Measurements from ENCODE around the gene BRCA2.

Gene BRCA2

GRCh38 chr13:32281096-32281495 is 34.2 kb upstream of the BRCA2 start:
- Histone ChIP-seq H3K4me2 (ENCODE audit: insufficient read depth, low read length, poor library complexity, severe bottlenecking) (no peak overlapping the region), H2BK12ac (ENCODE audit: low read length) (no peak overlapping the region), H3K4ac (ENCODE audit: low read length) (no peak overlapping the region), H3K27ac (replicated peaks; ENCODE audit: low read length) (no peak overlapping the region), H3K4me1 (ENCODE audit: control insufficient read depth in 2 of 2, insufficient read depth in 1 of 2, low read depth in 1 of 2, low read length in 2 of 2) (peaks cover 4 to 11% of the 10 kb centered on the region in 2 donors), H2BK120ac (ENCODE audit: low read depth, low read length) (no peak overlapping the region), H3K4me3 (ENCODE audit: low read length in 2 of 2) (no peak overlapping the region), H4K91ac (ENCODE audit: low read depth, low read length, poor library complexity) (no peak overlapping the region), H3K9ac (ENCODE audit: low read depth, low read length, poor library complexity) (no peak overlapping the region), H3K9me3 (replicated peaks in 1 of 2; ENCODE audit: control insufficient read depth in 2 of 2, insufficient read depth in 1 of 2, low read depth in 1 of 2, low read length in 2 of 2) (no peaks in the 10 kb centered on the region), H3K23ac (ENCODE audit: low read depth, low read length, poor library complexity) (no peak overlapping the region), H2BK5ac (ENCODE audit: low read length) (no peak overlapping the region), H3K14ac (ENCODE audit: low read length) (no peak overlapping the region), H3K27me3 (ENCODE audit: control insufficient read depth in 3 of 3, insufficient read depth in 3 of 3, low read depth in 1 of 3, low read length in 3 of 3) (no peaks in the 10 kb centered on the region), H2AFZ (ENCODE audit: low read length) (no peak overlapping the region), H4K8ac (ENCODE audit: low read depth, low read length) (no peak overlapping the region), H3K18ac (ENCODE audit: low read length) (no peak overlapping the region), H3K79me1 (ENCODE audit: low read depth, low read length) (no peaks in the 10 kb centered on the region), H2BK15ac (ENCODE audit: low read length) (no peak overlapping the region), H2AK5ac (ENCODE audit: low read depth, low read length) (no peak overlapping the region), H3K36me3 (replicated peaks in 1 of 2; ENCODE audit: control insufficient read depth in 2 of 2, insufficient read depth in 2 of 2, low read length in 2 of 2) (peaks cover 0 to 2% of the 10 kb centered on the region in 2 donors)
- WGBS, 2 donors (ENCODE audit: extremely low coverage in 2 of 2, insufficient read length in 2 of 2, insufficient replicate concordance in 1 of 2), result no CpG with 5 or more reads among the region's 1 CpG
- no peak for DNase-seq (ENCODE audit: low spot score)

- Histone ChIP-seq H4K91ac (ENCODE audit: low read depth, low read length, poor library complexity) (no peak overlapping the region), H3K4me2 (ENCODE audit: insufficient read depth, low read length, poor library complexity, severe bottlenecking) (no peak overlapping the region), H3K14ac (ENCODE audit: low read length) (no peak overlapping the region), H3K23ac (ENCODE audit: low read depth, low read length, poor library complexity) (no peak overlapping the region), H3K27ac (replicated peaks; ENCODE audit: low read length) (no peak overlapping the region), H3K27me3 (ENCODE audit: control insufficient read depth in 3 of 3, insufficient read depth in 3 of 3, low read depth in 1 of 3, low read length in 3 of 3) (no peaks in the 10 kb centered on the region), H3K9ac (ENCODE audit: low read depth, low read length, poor library complexity) (no peak overlapping the region), H2AFZ (ENCODE audit: low read length) (no peak overlapping the region), H3K4ac (ENCODE audit: low read length) (no peak overlapping the region), H2BK5ac (ENCODE audit: low read length) (no peak overlapping the region), H2BK15ac (ENCODE audit: low read length) (no peak overlapping the region), H3K9me3 (replicated peaks in 1 of 2; ENCODE audit: control insufficient read depth in 2 of 2, insufficient read depth in 1 of 2, low read depth in 1 of 2, low read length in 2 of 2) (no peaks in the 10 kb centered on the region), H3K18ac (ENCODE audit: low read length) (no peak overlapping the region), H3K4me3 (ENCODE audit: low read length in 2 of 2) (no peak overlapping the region), H3K36me3 (replicated peaks in 1 of 2; ENCODE audit: control insufficient read depth in 2 of 2, insufficient read depth in 2 of 2, low read length in 2 of 2) (peaks cover 0 to 2% of the 10 kb centered on the region in 2 donors), H2AK5ac (ENCODE audit: low read depth, low read length) (no peak overlapping the region), H4K8ac (ENCODE audit: low read depth, low read length) (no peak overlapping the region), H2BK120ac (ENCODE audit: low read depth, low read length) (no peak overlapping the region), H3K4me1 (ENCODE audit: control insufficient read depth in 2 of 2, insufficient read depth in 1 of 2, low read depth in 1 of 2, low read length in 2 of 2) (peaks cover 4 to 11% of the 10 kb centered on the region in 2 donors), H2BK12ac (ENCODE audit: low read length) (no peak overlapping the region), H3K79me1 (ENCODE audit: low read depth, low read length) (no peaks in the 10 kb centered on the region)
- WGBS, 2 donors (ENCODE audit: extremely low coverage in 2 of 2, insufficient read length in 2 of 2, insufficient replicate concordance in 1 of 2), result no CpG with 5 or more reads among the region's 2 CpGs
- DNase-seq (ENCODE audit: low spot score), result no peak
Observed at GRCh38 chr13:32282096-32282711, 33.1 kb upstream of the BRCA2 start.

GRCh38 chr13:32284927-32285632 is 30.2 kb upstream of the BRCA2 start:
- Histone ChIP-seq H3K9me3 (replicated peaks in 1 of 2; ENCODE audit: control insufficient read depth in 2 of 2, insufficient read depth in 1 of 2, low read depth in 1 of 2, low read length in 2 of 2) (no peaks in the 10 kb centered on the region), H3K4ac (ENCODE audit: low read length) (no peak overlapping the region), H3K79me1 (ENCODE audit: low read depth, low read length) (no peaks in the 10 kb centered on the region), H3K4me2 (ENCODE audit: insufficient read depth, low read length, poor library complexity, severe bottlenecking) (no peak overlapping the region), H3K27ac (replicated peaks; ENCODE audit: low read length) (peak overlapping the region; percentile 52), H2AK5ac (ENCODE audit: low read depth, low read length) (no peak overlapping the region), H3K9ac (ENCODE audit: low read depth, low read length, poor library complexity) (no peak overlapping the region), H2BK12ac (ENCODE audit: low read length) (no peak overlapping the region), H3K4me3 (ENCODE audit: low read length in 2 of 2) (no peak overlapping the region), H3K4me1 (ENCODE audit: control insufficient read depth in 2 of 2, insufficient read depth in 1 of 2, low read depth in 1 of 2, low read length in 2 of 2) (peaks cover 4 to 11% of the 10 kb centered on the region in 2 donors), H2BK120ac (ENCODE audit: low read depth, low read length) (no peak overlapping the region), H3K27me3 (ENCODE audit: control insufficient read depth in 3 of 3, insufficient read depth in 3 of 3, low read depth in 1 of 3, low read length in 3 of 3) (no peaks in the 10 kb centered on the region), H2BK15ac (ENCODE audit: low read length) (no peak overlapping the region), H3K14ac (ENCODE audit: low read length) (no peak overlapping the region), H3K18ac (ENCODE audit: low read length) (no peak overlapping the region), H4K91ac (ENCODE audit: low read depth, low read length, poor library complexity) (no peak overlapping the region), H2AFZ (ENCODE audit: low read length) (peak overlapping the region; percentile 87), H3K23ac (ENCODE audit: low read depth, low read length, poor library complexity) (no peak overlapping the region), H4K8ac (ENCODE audit: low read depth, low read length) (no peak overlapping the region), H2BK5ac (ENCODE audit: low read length) (no peak overlapping the region), H3K36me3 (replicated peaks in 1 of 2; ENCODE audit: control insufficient read depth in 2 of 2, insufficient read depth in 2 of 2, low read length in 2 of 2) (peaks cover 0 to 2% of the 10 kb centered on the region in 2 donors)
- peak; percentile 11 for DNase-seq (ENCODE audit: low spot score)
- WGBS, 2 donors (ENCODE audit: extremely low coverage in 2 of 2, insufficient read length in 2 of 2, insufficient replicate concordance in 1 of 2), result no CpG with 5 or more reads among the region's 6 CpGs

- Histone ChIP-seq H3K4me1 (ENCODE audit: control insufficient read depth in 2 of 2, insufficient read depth in 1 of 2, low read depth in 1 of 2, low read length in 2 of 2) (peaks cover 7 to 11% of the 10 kb centered on the region in 2 donors), H4K91ac (ENCODE audit: low read depth, low read length, poor library complexity) (no peak overlapping the region), H2BK5ac (ENCODE audit: low read length) (no peak overlapping the region), H2AFZ (ENCODE audit: low read length) (peak overlapping the region; percentile 87), H3K4me2 (ENCODE audit: insufficient read depth, low read length, poor library complexity, severe bottlenecking) (no peak overlapping the region), H3K14ac (ENCODE audit: low read length) (no peak overlapping the region), H3K4me3 (ENCODE audit: low read length in 2 of 2) (no peak overlapping the region), H3K27ac (replicated peaks; ENCODE audit: low read length) (peak overlapping the region; percentile 52), H2BK15ac (ENCODE audit: low read length) (no peak overlapping the region), H3K27me3 (ENCODE audit: control insufficient read depth in 3 of 3, insufficient read depth in 3 of 3, low read depth in 1 of 3, low read length in 3 of 3) (no peaks in the 10 kb centered on the region), H2AK5ac (ENCODE audit: low read depth, low read length) (no peak overlapping the region), H3K18ac (ENCODE audit: low read length) (no peak overlapping the region), H3K9me3 (replicated peaks in 1 of 2; ENCODE audit: control insufficient read depth in 2 of 2, insufficient read depth in 1 of 2, low read depth in 1 of 2, low read length in 2 of 2) (no peaks in the 10 kb centered on the region), H2BK120ac (ENCODE audit: low read depth, low read length) (no peak overlapping the region), H4K8ac (ENCODE audit: low read depth, low read length) (no peak overlapping the region), H3K23ac (ENCODE audit: low read depth, low read length, poor library complexity) (no peak overlapping the region), H3K4ac (ENCODE audit: low read length) (no peak overlapping the region), H3K9ac (ENCODE audit: low read depth, low read length, poor library complexity) (no peak overlapping the region), H3K79me1 (ENCODE audit: low read depth, low read length) (no peaks in the 10 kb centered on the region), H3K36me3 (replicated peaks in 1 of 2; ENCODE audit: control insufficient read depth in 2 of 2, insufficient read depth in 2 of 2, low read length in 2 of 2) (peaks cover 0 to 2% of the 10 kb centered on the region in 2 donors), H2BK12ac (ENCODE audit: low read length) (no peak overlapping the region)
- DNase-seq (ENCODE audit: low spot score), result no peak
- WGBS, 2 donors (ENCODE audit: extremely low coverage in 2 of 2, insufficient read length in 2 of 2, insufficient replicate concordance in 1 of 2), result no CpG with 5 or more reads among the region's 4 CpGs
Observed at GRCh38 chr13:32285633-32285965, 29.7 kb upstream of the BRCA2 start.

Data from neuronal stem cell (in vitro differentiated cells).